GM03348 (cell line): Measurements from ENCODE around the gene MINK1.
A peak's percentile ranks its signal among the peaks of the same experiment; 100 is the strongest.
"Not testable (repeated sequence)": the region's sequence is repeated elsewhere in the genome, so short reads cannot be mapped to it uniquely, and the experiment has no call there.

ENCODE experiments used
- DNase-seq: peaks from one replicate; pipeline ENCODE4 v3.0.0; 2012; ENCODE audit warnings: low spot score

The MINK1 gene

GRCh38 chr17:4899341-4900230, 66.4 kb downstream of the MINK1 start, which contains the start of gene C17orf107:
C17orf107 (plus strand) TSS chr17:4899536; CDS start chr17:4899763, 227 bp downstream.
- peak; percentile 94 for DNase-seq

- no peak for DNase-seq
Measured at GRCh38 chr17:4900231-4901107, 67.3 kb downstream of the MINK1 start.

- no peak for DNase-seq
Measured at GRCh38 chr17:4901108-4901647, 68.0 kb downstream of the MINK1 start.

GRCh38 chr17:4901648-4902344, 68.7 kb downstream of the MINK1 start:
- DNase-seq: no peak

GRCh38 chr17:4902540-4902939, 69.4 kb downstream of the MINK1 start:
- DNase-seq: no peak

- DNase-seq: peak; percentile 71
Measured at GRCh38 chr17:4903051-4903818, 70.1 kb downstream of the MINK1 start, which contains the start of gene CHRNE. CHRNE (minus strand) TSS chr17:4903098; CDS start chr17:4903063, 35 bp downstream.

- DNase-seq: not testable (repeated sequence)
Measured at GRCh38 chr17:4906642-4907041, 73.5 kb downstream of the MINK1 start.

- no peak for DNase-seq
Measured at GRCh38 chr17:4908301-4908700, 75.2 kb downstream of the MINK1 start.

- peak; percentile 95 for DNase-seq
Measured at GRCh38 chr17:4908711-4909496, 75.8 kb downstream of the MINK1 start.

- DNase-seq: no peak
Measured at GRCh38 chr17:4913994-4914393, 80.9 kb downstream of the MINK1 start.

GRCh38 chr17:4914551-4914950, 81.4 kb downstream of the MINK1 start:
- DNase-seq: not testable (repeated sequence)

GRCh38 chr17:4919511-4920047, 86.4 kb downstream of the MINK1 start:
- DNase-seq: no peak

GRCh38 chr17:4920351-4921048, 87.4 kb downstream of the MINK1 start:
- no peak for DNase-seq

- DNase-seq: no peak
Measured at GRCh38 chr17:4921320-4921719, 88.2 kb downstream of the MINK1 start.

- not testable (repeated sequence) for DNase-seq
Measured at GRCh38 chr17:4926577-4927335, 93.6 kb downstream of the MINK1 start.

- no peak for DNase-seq
Measured at GRCh38 chr17:4928881-4929280, 95.7 kb downstream of the MINK1 start.

GRCh38 chr17:4931963-4932362, 98.8 kb downstream of the MINK1 start, which contains the start of gene GP1BA:
GP1BA (plus strand) TSS chr17:4932277; CDS start chr17:4932605, 328 bp downstream.
- no peak for DNase-seq

- DNase-seq: no peak
Measured at GRCh38 chr17:4932756-4933155, 99.6 kb downstream of the MINK1 start.
